Spinal cord (tissue), 10 donors: Measurements from ENCODE around the gene RPN1. TPM values are rescaled to one million over a fixed set of nuclear protein-coding genes. Genes with fewer than 3 reads are reported as not detected.

Experiments
- DNase-seq, 6 donors: peaks; one replicate each; pipeline versions ENCODE4 v3.0.0 to v3.0.0-alpha.2; 2013 to 2015; ENCODE audit warnings: low spot score in 6 of 6, low read depth in 4 of 6
- H3K27ac ChIP-seq: one replicate; pipeline ENCODE4 v1.5.1; 2013; ENCODE audit warnings: low read depth, low read length, control low read depth
- H3K27me3 ChIP-seq: one replicate; pipeline ENCODE4 v1.6.1; 2013; ENCODE audit warnings: low read length; ENCODE audit not compliant: control insufficient read depth, insufficient read depth
- H3K36me3 ChIP-seq: one replicate; pipeline ENCODE4 v1.6.1; 2013; ENCODE audit warnings: low read length; ENCODE audit not compliant: control insufficient read depth, insufficient read depth
- H3K4me1 ChIP-seq: one replicate; pipeline ENCODE4 v1.6.1; 2013; ENCODE audit warnings: low read length; ENCODE audit not compliant: control insufficient read depth, insufficient read depth
- H3K4me3 ChIP-seq: one replicate; pipeline ENCODE4 v1.5.1; 2013; ENCODE audit warnings: low read depth, low read length, control low read depth
- H3K9me3 ChIP-seq: one replicate; pipeline ENCODE4 v1.6.1; 2013; ENCODE audit warnings: low read length; ENCODE audit not compliant: control insufficient read depth, insufficient read depth
- WGBS: methylation state at CpG from one replicate; pipeline ENCODE4 v1.1.5; 2013; ENCODE audit warnings: missing lambda C conversion rate; ENCODE audit not compliant: insufficient coverage; 5-methylcytosine and 5-hydroxymethylcytosine counted together
- long read RNA-seq, 4 donors: transcript quantifications; one replicate each; lab custom pipeline, GENCODE V29; 2026
- polyA plus RNA-seq, 2 donors: library from polyadenylated mRNA; unstranded; fragments of 120-200 nt; gene quantifications; one replicate each; pipeline ENCODE4 v1.2.1, GENCODE V29; 2013; ENCODE audit not compliant: insufficient read length in 2 of 2
- total RNA-seq, 2 donors: library from RNA; depleted of rRNA in 1 of 2; stranded (reverse); fragments of 120-200 nt in 1 of 2; fragments of >200 nt in 1 of 2; gene quantifications; one replicate each; pipeline versions ENCODE4 v1.2.3 to v1.2.4, GENCODE V29; 2013 to 2014
- donor health status: healthy.

Gene RPN1
- total RNA-seq, result 100 to 1,000 TPM; 250 to 260 TPM
- polyA plus RNA-seq, result 100 to 1,000 TPM; 142 to 147 TPM
- long read RNA-seq, donor 1, transcript RPN1-201 (10 exons, 2,314 nt), result major isoform, 36 of 44 reads
- long read RNA-seq, donor 1, partial matches to known transcripts, result 7 of 44 reads
- long read RNA-seq, donor 1, other reads (novel, unspliced or antisense), result 0 of 44 reads
- long read RNA-seq, donor 2, transcript RPN1-201 (10 exons, 2,314 nt), result major isoform, 20 of 20 reads
- long read RNA-seq, donor 2, partial matches to known transcripts, result 0 of 20 reads
- long read RNA-seq, donor 2, other reads (novel, unspliced or antisense), result 0 of 20 reads
- long read RNA-seq, donor 3, transcript RPN1-201 (10 exons, 2,314 nt), result major isoform, 22 of 28 reads
- long read RNA-seq, donor 3, partial matches to known transcripts, result 5 of 28 reads
- long read RNA-seq, donor 3, other reads (novel, unspliced or antisense), result 0 of 28 reads
- long read RNA-seq, donor 4, transcript RPN1-201 (10 exons, 2,314 nt), result major isoform, 38 of 46 reads
- long read RNA-seq, donor 4, partial matches to known transcripts, result 8 of 46 reads
- long read RNA-seq, donor 4, other reads (novel, unspliced or antisense), result 0 of 46 reads

- Histone ChIP-seq H3K9me3 (no peaks in the 10 kb centered on the region), H3K27me3 (no peaks in the 10 kb centered on the region), H3K4me3 (peak within 1 kb of the TSS; percentile 81), H3K36me3 (no peaks in the 10 kb centered on the region), H3K4me1 (peaks cover 3% of the 10 kb centered on the region), H3K27ac (peak within 1 kb of the TSS; percentile 92)
- WGBS, result under 1% methylated on average over 91 of the region's 96 CpGs
- peak; percentile 82 to 98 (median 89) for DNase-seq
Observed at GRCh38 chr3:128650096-128651050, at the start of gene RPN1. RPN1 (minus strand) TSS chr3:128650818; CDS start chr3:128650800, 18 bp downstream.

GRCh38 chr3:128698211-128699047, 47.8 kb upstream of the RPN1 start:
- WGBS, result 6% methylated on average over 36 of the region's 53 CpGs
- no peaks in the 10 kb centered on the region for H3K9me3 ChIP-seq
- H3K36me3 ChIP-seq, result no peaks in the 10 kb centered on the region
- H3K4me3 ChIP-seq, result peak overlapping the region; percentile 73
- peak in 4 of 6 donors; percentile 11 to 82 (median 40) for DNase-seq
- H3K4me1 ChIP-seq, result peaks cover 11% of the 10 kb centered on the region
- no peaks in the 10 kb centered on the region for H3K27me3 ChIP-seq
- H3K27ac ChIP-seq, result peak overlapping the region; percentile 82

- no peak for DNase-seq
- Histone ChIP-seq H3K27me3 (no peaks in the 10 kb centered on the region), H3K4me3 (no peak overlapping the region), H3K9me3 (no peaks in the 10 kb centered on the region), H3K36me3 (no peaks in the 10 kb centered on the region), H3K4me1 (peaks cover 11% of the 10 kb centered on the region), H3K27ac (no peak overlapping the region)
- WGBS, result 93% methylated on average over 7 of the region's 8 CpGs
Observed at GRCh38 chr3:128697341-128697740, 46.7 kb upstream of the RPN1 start.

- Histone ChIP-seq H3K27ac (no peak overlapping the region), H3K27me3 (no peaks in the 10 kb centered on the region), H3K4me3 (no peak overlapping the region), H3K9me3 (no peaks in the 10 kb centered on the region), H3K4me1 (peaks cover 8% of the 10 kb centered on the region), H3K36me3 (no peaks in the 10 kb centered on the region)
- WGBS, result 83% methylated on average over 1 of the region's 2 CpGs
- no peak for DNase-seq
Observed at GRCh38 chr3:128693696-128694095, 43.1 kb upstream of the RPN1 start.

- H3K27ac ChIP-seq, result no peak overlapping the region
- WGBS, result 96% methylated on average over 4 of the region's 5 CpGs
- H3K27me3 ChIP-seq, result no peaks in the 10 kb centered on the region
- H3K4me1 ChIP-seq, result no peaks in the 10 kb centered on the region
- H3K4me3 ChIP-seq, result no peak overlapping the region
- DNase-seq, result no peak
- no peaks in the 10 kb centered on the region for H3K9me3 ChIP-seq
- H3K36me3 ChIP-seq, result no peaks in the 10 kb centered on the region
Observed at GRCh38 chr3:128689060-128689459, 38.4 kb upstream of the RPN1 start.

GRCh38 chr3:128686465-128686864, 35.8 kb upstream of the RPN1 start:
- Histone ChIP-seq H3K27me3 (no peaks in the 10 kb centered on the region), H3K27ac (no peak overlapping the region), H3K9me3 (no peaks in the 10 kb centered on the region), H3K4me3 (no peak overlapping the region), H3K4me1 (no peaks in the 10 kb centered on the region), H3K36me3 (no peaks in the 10 kb centered on the region)
- WGBS, result 100% methylated on average over 3 of the region's 8 CpGs
- DNase-seq, result no peak

- Histone ChIP-seq H3K27me3 (no peaks in the 10 kb centered on the region), H3K4me1 (peaks cover 3% of the 10 kb centered on the region), H3K4me3 (no peak overlapping the region), H3K27ac (no peak overlapping the region), H3K9me3 (no peaks in the 10 kb centered on the region), H3K36me3 (no peaks in the 10 kb centered on the region)
- 90% methylated on average over 7 of the region's 11 CpGs for WGBS
- no peak for DNase-seq
Observed at GRCh38 chr3:128684986-128685726, 34.5 kb upstream of the RPN1 start.

- no peak for DNase-seq
- Histone ChIP-seq H3K4me3 (no peak overlapping the region), H3K36me3 (no peaks in the 10 kb centered on the region), H3K9me3 (no peaks in the 10 kb centered on the region), H3K27ac (no peak overlapping the region), H3K4me1 (peaks cover 8% of the 10 kb centered on the region), H3K27me3 (no peaks in the 10 kb centered on the region)
- WGBS, result 57% methylated on average over 1 of the region's 3 CpGs
Observed at GRCh38 chr3:128683957-128684356, 33.3 kb upstream of the RPN1 start.
